ENCODE data around the gene DNAH9.

The DNAH9 gene

GRCh38 chr17:11757815-11758214, 159.5 kb downstream of the DNAH9 start:
- DNase-seq (ENCODE audit: low read depth) = no peak

DNA sequence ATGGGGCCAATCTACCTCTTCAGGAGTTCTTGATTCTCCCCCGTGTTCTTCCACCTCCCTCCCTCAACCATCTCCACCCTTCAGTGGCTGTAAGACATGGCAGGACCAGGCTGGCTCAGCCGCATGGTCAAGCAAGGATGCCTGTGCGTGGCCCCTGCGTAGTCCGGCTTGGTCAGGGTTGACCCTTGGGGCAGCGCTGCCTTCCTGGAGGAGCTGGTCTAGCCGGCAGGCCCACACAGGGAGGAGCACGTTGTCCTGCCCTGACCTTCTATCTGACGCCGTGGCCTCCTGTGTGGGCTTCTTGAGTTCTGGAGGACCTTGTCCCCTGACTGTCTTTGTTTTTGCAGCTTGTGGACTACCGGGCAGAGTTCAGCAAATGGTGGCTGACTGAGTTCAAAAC, 169.8 kb downstream of the DNAH9 start:
- no peak for DNase-seq (ENCODE audit: low read depth)

GRCh38 chr17:11768981-11769380, 170.7 kb downstream of the DNAH9 start:
- DNase-seq (ENCODE audit: low read depth) = no peak

GRCh38 chr17:11772031-11772430, 173.8 kb downstream of the DNAH9 start:
- no peak for DNase-seq (ENCODE audit: low read depth)

DNA sequence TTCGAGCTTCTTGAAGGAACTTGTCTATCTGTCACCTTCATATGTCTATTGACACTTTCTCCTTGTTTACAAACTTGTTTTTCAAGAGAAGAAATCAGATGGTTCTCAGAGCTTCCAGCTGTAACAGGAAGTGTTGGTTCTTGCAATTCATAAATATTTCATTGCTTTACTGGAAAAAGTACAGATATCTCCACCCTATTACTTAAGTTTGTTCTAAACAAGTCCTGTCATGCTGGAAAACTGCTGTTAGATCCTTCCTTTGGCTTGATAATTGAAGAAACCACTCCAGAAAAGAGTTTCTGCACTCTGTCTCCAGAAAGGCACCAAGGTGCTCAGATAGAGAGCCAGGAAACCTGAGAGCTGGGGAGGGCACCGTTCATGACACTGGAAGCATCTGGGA, 181.6 kb downstream of the DNAH9 start:
- DNase-seq (ENCODE audit: low read depth) = no peak

DNA sequence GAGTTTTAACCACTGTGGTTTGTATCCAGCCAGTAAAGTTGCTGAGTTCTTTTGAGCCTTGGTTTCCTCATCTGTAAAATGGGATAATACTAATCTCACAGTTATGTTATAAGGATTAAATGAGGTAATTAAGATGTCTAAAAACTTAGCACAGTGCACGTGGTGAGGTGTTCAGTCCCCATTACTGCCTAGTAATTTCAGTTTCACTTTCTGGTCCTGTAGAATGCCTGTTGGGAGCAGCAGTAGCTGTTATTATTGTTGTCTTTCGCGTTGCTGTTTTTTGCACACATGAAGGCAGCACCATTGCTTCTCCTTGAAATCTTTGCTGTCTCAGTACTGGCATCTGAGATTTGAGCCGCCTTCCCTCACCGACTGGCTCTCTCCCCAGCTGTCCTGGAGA, 182.4 kb downstream of the DNAH9 start:
- no peak for DNase-seq (ENCODE audit: low read depth)

- no peak for DNase-seq (ENCODE audit: low read depth)
Observed at GRCh38 chr17:11786711-11787438, 188.6 kb downstream of the DNAH9 start.

- DNase-seq (ENCODE audit: low read depth) = no peak
Observed at GRCh38 chr17:11795906-11796305, 197.6 kb downstream of the DNAH9 start.

- no peak for DNase-seq (ENCODE audit: low read depth)
Observed at GRCh38 chr17:11797803-11798202, 199.5 kb downstream of the DNAH9 start.

GRCh38 chr17:11803231-11803969, 205.1 kb downstream of the DNAH9 start:
- DNase-seq (ENCODE audit: low read depth) = no peak

- no peak for DNase-seq (ENCODE audit: low read depth)
Observed at GRCh38 chr17:11805138-11805537, 206.9 kb downstream of the DNAH9 start.

GRCh38 chr17:11805952-11806351, 207.7 kb downstream of the DNAH9 start:
- DNase-seq (ENCODE audit: low read depth) = no peak

DNA sequence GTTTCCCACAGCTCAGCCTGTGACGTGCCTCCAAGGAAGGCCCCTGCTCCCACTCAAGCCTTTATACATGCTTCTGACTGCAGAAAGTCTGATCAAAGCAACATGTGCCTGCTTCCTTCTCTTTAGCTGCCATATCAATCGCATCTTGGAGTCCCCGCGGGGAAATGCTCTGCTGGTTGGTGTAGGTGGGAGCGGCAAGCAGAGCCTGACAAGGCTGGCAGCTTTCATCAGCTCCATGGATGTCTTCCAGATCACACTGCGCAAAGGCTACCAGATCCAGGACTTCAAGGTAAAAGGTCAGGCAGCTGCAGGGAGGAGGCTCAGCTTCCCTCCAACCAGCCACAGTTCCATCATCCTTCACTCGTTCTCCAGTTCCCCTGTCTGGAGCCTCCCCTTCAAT, 209.3 kb downstream of the DNAH9 start:
- no peak for DNase-seq (ENCODE audit: low read depth)

- no peak for DNase-seq (ENCODE audit: low read depth)
Observed at GRCh38 chr17:11813278-11813677, 215.0 kb downstream of the DNAH9 start.

- DNase-seq (ENCODE audit: low read depth) = no peak
Observed at GRCh38 chr17:11813871-11814270, 215.6 kb downstream of the DNAH9 start.

- DNase-seq (ENCODE audit: low read depth) = no peak
Observed at GRCh38 chr17:11814655-11815262, 216.5 kb downstream of the DNAH9 start.

DNA sequence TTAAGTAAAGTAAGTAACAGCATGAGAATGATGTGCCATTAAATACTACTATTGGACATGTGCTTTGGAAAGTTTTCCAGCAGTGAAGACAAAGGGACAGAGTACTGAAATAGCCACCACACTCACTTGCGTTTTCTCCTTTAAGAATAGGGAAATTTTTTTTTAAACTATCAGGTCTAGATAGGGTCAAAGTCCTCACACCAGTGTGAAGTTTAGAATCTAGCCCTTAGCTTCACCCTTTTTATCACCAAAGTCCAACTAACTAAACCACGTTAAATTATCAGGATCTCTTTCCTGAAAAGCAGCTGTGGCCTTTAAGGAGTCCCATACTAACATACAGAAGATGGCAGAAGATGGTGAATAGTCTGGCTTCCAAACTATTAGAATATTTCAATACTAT, 218.1 kb downstream of the DNAH9 start:
- no peak for DNase-seq (ENCODE audit: low read depth)

GRCh38 chr17:11823862-11824261, 225.6 kb downstream of the DNAH9 start:
- no peak for DNase-seq (ENCODE audit: low read depth)

DNA sequence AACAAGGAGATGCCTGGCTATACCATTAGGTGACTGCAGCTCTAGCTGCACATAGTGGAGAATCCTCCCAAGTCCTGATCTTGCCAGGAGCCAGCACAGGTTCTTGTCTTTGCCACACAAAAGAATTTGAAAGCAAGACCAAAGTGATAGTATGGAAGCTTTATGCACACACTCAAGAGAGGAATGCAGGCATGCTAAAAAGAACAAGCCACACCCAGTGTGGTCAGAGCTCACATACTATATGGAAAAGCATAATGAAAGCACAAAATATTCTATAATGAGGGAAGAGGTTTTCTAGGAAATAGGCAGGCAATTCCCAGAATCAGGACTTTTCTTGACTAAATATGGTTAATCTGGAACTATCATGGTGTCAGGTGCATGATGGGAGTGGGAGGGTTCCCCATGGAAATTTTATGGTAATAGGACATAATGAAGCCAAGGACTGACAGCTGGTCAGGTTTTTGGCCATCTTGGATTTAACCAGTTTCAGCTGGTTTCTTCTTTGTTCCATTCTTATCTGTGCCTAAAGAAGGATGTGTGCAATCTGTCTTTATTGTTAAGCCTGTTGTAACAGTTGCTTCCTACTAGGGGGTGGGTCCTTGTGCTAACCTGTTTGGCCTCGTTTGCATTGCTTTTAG, 227.4 kb downstream of the DNAH9 start:
- DNase-seq (ENCODE audit: low read depth) = no peak

DNA sequence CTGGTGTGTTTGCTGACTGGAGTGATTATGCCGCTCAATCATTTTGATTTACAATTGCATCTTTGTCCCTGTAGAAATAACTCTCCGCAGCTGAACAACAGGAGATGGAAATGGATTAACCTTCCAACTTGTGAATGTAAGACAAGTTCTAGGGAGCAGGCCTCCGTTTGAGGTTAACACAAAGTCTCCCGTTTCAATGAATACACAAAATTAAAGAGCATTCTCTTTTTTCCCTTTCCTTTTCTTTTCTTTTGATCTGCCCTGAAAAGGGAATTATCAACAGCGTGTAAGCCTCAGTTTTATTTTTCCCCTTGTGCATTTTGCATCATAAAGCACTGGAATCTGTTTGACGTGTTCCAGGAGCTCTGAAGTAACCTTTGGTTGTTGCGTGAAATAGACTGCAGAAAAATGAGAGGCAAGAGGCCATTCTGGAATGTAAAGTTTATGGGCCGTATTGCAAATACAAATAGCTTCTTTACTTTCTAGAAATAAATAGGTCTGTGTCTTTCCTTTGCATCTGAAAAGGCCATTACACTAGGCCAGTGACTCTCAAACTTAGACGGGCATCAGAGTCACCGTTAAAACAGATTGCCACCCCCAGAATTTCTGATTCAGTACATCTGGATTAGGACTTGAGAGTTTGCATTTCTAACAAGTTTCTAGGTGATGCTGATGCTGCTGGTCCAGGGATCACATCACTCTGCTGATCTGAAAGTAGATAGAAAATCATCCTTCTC, 234.3 kb downstream of the DNAH9 start:
- DNase-seq (ENCODE audit: low read depth) = no peak

GRCh38 chr17:11836508-11836907, 238.2 kb downstream of the DNAH9 start:
- DNase-seq (ENCODE audit: low read depth) = no peak

- DNase-seq (ENCODE audit: low read depth) = no peak
Observed at GRCh38 chr17:11840052-11840451, 241.8 kb downstream of the DNAH9 start.

Measured in HS-27A (cell line).